ENCODE measurements around the gene USP21.
A peak's percentile ranks its signal among the peaks of the same experiment; 100 is the strongest.
"Not testable (repeated sequence)": the region's sequence is repeated elsewhere in the genome, so short reads cannot be mapped to it uniquely, and the experiment has no call there.

USP21 gene, protein sequence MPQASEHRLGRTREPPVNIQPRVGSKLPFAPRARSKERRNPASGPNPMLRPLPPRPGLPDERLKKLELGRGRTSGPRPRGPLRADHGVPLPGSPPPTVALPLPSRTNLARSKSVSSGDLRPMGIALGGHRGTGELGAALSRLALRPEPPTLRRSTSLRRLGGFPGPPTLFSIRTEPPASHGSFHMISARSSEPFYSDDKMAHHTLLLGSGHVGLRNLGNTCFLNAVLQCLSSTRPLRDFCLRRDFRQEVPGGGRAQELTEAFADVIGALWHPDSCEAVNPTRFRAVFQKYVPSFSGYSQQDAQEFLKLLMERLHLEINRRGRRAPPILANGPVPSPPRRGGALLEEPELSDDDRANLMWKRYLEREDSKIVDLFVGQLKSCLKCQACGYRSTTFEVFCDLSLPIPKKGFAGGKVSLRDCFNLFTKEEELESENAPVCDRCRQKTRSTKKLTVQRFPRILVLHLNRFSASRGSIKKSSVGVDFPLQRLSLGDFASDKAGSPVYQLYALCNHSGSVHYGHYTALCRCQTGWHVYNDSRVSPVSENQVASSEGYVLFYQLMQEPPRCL

DNA sequence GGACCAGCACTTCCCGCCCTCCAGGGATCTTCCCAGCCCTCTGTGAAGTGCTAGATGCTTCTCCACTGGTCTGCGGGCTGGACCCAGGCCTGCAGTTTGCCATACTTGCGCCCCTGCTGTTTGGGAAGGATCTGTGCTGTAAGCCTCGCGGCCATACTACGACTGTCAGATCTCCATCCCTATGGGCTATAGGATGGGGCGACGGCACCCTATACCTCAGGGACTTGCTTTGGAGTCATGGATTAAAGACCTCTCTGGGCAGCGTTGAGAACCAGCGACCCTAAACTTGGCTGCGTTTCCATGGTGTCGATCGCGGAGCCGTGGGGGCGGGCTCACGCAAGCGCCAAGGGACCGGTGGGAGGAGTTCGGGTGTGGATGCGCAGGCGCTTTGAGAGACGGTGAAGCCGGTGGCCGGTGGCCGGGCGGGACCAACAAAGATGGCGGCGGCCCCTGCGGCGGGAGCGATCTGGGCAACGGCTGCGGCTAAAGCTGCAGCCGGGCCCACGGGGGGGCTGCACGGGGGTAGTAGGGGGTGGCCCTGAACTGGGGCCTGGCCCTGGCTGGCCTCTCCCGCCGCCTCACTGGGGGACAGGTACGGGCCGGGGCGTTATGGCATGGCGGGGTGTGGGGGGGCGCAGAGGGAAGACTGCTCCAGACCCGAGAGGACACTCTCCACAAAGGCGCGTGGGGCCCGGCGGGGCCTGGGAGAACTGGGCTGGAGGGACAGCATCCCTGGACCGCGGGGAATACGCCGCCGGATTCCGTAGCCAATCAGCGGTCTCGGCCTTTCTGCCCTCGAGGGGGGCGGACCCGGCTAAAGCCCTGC lies at the start of gene USP21:
Gene USP21 (plus strand): TSS at position 414 of the 826 bp plus-strand sequence. CDS start 1,141 bp downstream, outside the sequence.
- DNase-seq, result peak; percentile 95

DNA sequence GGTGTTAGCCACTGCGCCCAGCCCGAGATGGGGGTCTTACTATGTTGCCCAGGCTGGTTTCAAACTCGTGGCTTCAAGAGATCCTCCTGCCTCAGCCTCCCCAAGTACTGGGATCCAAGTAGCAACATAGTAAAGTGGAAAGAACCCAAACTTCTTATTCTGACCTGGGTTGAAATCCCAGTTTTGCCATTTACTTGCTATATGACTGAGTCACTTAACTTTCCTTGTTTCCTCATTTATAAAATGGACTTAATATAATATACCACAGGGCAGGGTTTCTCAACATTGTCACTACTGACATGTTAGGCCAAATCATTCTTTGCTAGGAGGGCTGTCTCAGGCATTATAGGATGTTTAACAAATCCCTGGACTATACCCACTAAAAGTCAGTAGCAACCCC lies 48.2 kb upstream of the USP21 start:
- DNase-seq, result no peak

DNA sequence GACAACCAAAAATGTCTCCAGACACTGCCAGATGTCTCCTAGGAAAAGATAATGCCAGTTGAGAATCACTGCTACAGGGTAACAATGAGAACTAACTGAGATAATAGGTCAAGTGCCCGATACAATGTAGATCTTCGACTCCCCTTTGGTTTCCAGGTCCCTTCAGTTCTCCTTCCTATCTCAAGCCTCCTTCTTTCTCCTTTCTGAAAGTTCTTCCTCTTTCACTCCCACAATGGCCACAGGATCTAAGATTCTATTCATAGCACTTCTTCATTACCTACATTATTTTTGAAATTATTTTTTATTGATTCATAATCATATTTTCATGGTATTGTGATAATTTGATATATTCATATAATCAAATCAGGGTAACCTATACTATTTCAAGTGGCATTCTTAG lies 47.8 kb upstream of the USP21 start:
- no peak for DNase-seq

DNA sequence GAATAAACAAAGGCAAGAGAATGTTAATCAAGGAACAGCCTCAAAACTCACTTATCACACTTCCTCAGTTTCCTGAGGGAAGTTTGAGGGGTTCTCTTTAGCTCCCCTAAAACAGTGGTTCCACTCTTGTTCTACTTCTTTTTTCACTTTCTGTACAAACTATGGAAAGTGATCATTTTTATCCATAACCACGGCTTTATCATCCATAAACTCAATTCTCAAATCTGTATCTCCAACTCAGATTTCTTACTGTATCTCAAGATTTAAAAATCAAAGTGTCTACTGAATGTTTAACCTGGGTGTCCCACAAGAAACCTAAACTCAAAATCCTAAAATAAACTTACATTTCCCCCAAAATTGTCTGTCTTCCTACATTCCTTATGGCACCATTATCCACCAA lies 45.4 kb upstream of the USP21 start:
- no peak for DNase-seq

DNA sequence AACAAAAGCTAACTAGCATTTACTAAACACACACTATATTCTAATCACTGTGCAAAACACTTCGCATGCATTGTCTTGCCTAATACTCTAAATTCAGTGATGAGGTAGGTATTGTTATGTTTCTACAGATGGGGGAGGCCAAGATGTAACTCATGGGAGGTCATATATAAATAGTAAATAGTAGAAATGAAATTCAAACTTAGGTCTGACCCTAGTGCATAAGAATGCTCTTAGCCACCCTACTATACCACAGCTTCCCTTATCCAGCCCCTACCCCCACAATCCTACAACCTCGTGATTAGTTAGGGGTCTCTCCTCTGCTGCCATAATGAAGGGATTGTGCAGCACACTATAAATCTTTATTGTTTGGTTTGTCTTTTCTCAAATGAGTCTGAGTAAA lies 44.7 kb upstream of the USP21 start:
- no peak for DNase-seq

DNA sequence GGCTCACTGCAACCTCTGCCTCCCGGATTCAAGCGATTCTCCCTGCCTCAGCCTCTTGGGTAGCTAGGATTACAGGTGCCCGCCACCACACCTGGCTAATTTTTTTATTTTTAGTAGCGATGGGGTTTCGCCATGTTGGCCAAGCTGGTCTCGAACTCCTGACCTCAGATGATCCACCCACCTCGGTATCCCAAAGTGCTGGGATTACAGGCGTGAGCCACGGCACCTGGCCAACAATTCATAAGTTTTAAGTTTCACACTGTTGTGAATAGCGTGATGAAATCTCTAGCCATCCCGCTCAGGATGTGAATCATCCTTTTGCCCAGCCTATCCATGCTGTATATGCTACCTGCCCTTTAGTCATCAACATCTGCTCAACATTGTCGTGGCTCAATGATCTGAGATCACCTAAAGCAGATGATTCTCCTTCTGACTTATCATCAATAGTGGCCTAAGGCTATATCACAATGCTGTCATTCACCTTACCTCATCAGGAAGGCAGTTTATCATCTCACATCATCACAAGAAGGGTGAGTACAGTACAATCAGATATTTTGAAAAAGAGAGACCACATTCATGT lies 44.1 kb upstream of the USP21 start:
- DNase-seq, result no peak

DNA sequence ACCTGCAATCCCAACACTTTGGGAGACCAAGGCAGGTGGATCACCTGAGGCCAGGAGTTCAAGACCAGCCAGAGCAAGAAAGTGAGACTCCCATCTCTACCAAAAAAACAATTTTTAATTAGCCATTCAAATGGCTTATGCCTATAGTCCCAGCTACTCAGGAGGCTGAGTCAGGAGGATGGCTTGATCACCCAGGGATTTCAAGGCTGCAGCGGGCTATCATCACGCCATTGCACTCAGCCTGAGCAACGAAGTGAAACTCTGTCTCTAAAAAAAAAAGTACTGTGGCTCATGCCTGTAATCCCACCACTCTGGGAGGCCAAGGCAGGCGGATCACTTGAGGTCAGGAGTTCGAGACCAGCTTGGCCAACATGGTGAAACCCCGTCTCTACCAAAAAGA lies 43.3 kb upstream of the USP21 start:
- DNase-seq, result not testable (repeated sequence)

DNA sequence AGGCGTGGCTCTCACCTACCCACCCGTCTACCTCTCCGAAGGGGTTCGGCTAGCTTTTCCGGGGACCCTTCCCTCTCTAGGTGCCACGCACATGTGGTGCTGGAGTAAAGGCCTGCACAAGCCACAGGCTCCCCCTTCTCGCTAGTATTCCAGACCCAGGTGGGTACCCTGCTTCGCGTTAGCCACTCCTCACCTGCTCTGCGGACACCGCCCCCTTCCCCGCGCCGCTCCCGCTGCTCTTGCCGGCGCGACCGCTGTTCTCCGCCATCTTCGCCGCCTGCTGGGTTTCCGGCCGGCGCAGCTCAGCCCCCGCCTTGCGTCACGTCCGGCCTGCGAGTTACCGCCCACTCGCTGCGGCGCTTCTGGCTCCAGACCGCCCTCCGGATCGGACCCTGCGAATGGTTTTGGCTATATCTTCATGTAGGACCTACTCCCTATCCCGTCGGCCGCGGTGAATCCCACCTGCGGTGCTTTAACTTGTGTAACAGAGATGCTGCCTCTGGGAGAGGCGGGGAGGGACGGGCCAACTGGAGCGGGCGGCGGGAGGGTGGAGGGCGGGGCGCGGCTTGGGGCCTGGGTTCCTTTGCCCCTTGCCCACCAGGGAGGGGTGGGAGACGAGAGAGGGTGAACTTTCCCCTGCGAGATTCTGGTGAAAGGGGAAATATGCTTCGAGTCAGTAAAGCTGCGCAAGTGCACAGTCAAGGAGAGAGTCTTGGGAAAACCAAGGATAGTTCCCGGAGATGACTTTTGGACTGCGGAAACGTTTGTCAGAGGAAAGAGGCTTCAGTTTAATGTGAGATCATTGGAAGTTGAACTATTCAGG lies 41.3 kb upstream of the USP21 start, which contains the start of the genes NIT1 and PFDN2:
Gene NIT1 (plus strand): TSS at position 347 of the 823 bp plus-strand sequence. CDS start 72 bp downstream, at position 419.
Gene PFDN2 (minus strand): TSS at position 279 of the 823 bp plus-strand sequence. CDS start 11 bp downstream, at position 268.
- DNase-seq, result peak; percentile 85

DNA sequence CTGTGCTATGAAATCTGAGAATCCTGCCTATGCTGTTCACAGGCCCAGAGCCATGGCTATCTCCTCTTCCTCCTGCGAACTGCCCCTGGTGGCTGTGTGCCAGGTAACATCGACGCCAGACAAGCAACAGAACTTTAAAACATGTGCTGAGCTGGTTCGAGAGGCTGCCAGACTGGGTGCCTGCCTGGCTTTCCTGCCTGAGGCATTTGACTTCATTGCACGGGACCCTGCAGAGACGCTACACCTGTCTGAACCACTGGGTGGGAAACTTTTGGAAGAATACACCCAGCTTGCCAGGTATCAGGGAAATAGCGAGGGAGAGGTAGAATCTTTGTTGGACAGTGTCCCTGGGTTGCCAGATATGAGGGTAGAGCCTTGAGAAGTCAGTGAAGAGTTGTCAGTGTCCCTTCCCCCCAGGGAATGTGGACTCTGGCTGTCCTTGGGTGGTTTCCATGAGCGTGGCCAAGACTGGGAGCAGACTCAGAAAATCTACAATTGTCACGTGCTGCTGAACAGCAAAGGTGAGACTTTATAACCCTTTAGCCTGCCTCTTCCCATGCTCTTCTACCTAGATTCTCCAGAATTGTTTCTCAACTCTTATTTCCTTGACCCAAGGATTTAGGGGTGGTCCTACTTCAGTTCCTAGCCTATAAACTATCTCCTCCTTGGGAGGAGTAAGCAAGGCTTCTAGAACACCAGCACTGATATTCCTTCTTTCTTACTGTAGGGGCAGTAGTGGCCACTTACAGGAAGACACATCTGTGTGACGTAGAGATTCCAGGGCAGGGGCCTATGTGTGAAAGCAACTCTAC lies 40.0 kb upstream of the USP21 start:
- DNase-seq, result peak; percentile 82

DNA sequence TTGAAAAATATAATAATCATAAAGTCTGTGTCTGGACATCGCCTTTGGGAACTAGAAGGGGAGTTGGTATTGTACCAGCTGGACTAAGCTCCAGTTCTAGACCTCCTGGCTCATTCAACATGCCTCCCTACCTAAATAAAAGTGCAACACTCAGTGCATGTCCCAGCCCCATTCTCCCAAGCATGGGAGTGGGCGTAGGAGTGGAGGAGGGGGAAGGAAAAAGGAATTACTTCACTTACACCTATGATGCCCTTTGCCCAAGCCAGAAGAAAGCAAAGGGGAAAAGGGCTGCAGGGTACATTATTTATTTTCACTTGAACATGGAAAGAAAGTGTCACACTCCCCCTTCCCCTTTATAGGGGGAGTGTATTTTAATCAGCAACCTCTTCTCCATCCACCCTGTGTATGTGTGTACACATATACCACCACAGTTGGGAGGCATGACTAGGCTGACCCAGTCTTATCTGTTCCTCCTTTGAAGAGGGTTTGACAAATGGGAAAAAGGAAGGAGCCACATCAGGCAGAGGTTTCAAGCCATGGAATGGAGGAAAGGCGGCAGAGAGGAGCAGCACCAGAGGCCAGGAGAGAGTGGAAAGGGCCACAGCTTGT lies 38.2 kb upstream of the USP21 start:
- no peak for DNase-seq

DNA sequence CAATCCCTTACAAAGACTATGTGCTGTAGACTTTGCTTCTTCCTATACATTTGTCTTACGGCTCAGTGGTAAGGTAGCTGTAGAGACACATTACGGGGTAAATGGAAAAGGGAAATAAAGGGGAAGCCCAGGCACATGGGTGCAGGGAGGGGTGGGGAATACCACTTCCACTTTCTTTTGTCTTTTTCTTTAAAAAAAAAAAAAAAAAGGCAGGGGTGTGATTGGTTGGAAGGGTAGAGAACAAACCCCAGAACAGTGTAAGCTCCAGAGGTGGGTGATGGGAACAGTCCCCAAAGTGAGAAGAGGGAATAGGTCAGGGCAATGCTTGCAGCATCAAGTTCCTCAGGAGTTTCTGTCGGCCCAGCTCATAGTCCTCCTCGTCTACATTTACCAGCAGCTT lies 37.5 kb upstream of the USP21 start:
- DNase-seq, result no peak

DNA sequence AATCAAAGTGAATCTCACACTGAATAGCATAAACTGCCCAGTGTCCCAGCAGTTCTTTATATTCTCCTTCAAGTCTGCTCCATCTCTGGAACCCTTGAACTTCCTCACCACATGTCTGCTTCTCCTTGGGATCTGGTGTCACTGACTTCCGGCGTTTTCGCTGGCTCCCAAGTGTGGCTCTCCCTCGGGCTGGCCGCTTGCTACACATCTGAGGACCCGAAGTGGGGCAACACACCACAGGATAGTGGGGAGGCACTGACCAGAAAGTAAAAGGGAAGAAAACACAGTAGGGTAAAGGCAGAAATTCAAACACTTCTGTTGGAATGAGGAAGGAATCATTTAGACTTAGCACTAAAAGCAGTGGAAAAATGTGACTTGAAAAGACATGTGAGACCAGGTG lies 36.3 kb upstream of the USP21 start:
- DNase-seq, result no peak

DNA sequence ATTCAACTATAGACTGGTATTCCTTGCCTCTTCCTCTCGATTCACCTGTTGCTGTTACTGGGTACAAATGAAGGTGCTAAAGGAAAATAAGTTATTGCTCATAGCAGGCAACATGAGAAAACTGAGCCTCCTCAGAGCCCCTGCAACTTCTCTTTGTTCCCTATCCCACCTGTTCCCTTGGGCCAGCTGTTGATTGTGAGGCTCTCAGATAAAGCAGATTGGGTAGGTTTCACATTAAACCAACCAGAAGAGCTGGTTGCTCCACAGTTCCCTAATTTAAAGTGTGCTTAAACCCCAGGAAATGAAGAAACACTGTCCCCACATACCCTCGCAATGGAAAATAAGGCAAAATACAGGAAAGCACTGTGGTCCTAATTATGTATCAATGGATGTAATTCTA lies 31.7 kb upstream of the USP21 start:
- no peak for DNase-seq

DNA sequence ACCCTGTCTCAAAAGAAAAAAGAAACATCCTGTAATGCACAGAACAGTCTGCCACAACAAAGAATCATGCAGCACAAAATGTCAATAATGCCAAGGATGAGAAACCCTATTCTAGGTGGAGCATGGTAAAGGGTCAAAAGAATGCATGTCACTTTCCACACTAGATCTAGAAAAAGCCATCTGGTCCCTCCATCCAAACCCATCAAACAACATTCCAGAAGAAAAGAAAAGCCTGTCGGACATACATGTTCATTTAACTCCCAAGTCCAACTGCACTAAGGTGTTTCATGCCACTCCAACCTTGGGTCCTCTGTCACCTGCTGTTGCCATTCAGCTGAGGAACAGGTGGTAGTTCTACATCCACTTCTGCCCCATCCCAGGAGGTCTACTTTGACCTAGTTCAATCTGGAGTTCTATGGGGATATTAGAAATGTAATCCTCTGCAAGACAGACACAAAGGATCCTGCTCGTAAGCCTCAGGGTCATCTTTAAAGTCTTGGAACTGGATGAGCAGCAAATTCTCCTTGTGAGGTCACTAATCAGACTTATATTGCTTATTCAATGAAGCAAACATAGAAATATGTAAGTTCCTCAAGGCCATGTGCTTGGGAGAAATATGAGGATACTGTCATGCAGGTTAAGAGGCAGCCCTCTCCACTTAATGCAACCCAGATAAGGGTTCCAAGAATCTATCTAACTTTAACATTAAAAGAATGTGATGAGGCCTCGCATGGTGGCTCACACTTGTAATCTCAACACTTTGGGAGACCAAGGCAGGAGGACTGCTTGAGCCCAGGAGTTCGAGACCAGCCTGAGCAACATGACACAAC lies 30.5 kb upstream of the USP21 start:
- DNase-seq, result no peak

DNA sequence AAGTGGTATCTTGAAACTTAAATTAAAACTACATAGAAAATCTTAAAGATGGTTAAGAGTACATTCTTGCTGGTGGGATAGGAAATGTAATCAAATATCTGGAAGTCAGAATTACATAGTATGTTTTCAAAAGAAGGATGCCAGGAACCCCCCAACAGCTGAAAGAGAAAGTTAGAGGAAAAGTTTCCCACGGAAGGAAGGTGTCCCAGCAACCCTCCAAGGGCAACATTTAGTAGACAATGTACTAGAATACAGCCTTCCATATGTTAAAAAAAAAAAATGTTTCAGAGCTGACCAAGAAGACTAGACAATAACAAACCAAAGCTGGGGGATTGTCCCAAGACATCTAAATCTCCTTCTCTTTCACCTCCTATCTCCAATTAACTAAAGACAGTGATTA lies 29.0 kb upstream of the USP21 start:
- DNase-seq, result no peak

DNA sequence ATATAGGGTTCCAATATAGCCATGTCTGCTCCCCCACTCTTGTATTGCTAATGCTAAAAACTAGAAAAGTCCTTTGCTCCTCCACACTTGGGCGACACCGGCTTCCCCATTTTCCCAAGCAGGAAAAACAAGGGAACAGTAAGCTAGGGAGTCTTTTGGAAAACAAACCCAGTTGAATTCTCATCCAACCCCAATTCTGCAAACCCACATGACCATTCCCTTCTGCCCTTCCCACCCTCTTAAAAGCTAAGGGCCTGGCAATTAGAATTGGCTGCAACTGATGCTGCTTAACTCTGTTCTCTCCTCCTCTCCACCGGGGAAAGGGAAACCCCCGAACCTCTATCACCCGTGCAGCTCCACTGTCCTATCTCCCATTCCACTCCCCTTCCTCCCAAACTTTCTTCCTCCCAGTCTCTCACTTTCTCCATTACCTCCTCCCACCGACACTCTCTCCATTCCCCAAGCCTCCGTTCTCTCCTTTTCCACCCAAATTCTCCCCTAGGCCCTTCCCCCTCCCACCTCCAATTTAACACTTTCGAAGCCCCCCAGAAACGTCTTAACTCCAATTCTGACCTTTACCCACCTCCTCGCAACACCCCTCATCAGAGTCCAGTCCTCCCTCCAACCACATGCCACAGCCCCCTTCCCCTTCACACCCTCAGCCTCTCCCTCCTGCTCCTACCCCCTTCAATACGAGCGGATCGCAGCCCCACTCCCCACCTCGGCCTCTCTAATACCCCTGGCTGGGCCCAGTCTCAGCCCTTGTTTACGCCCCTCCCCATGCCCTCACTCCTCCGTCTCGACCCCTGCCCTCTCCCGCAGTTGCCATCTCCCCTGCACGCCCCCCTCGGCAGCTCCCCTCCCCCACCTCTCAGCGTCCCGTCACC lies 27.5 kb upstream of the USP21 start:
- peak; percentile 35 for DNase-seq

DNA sequence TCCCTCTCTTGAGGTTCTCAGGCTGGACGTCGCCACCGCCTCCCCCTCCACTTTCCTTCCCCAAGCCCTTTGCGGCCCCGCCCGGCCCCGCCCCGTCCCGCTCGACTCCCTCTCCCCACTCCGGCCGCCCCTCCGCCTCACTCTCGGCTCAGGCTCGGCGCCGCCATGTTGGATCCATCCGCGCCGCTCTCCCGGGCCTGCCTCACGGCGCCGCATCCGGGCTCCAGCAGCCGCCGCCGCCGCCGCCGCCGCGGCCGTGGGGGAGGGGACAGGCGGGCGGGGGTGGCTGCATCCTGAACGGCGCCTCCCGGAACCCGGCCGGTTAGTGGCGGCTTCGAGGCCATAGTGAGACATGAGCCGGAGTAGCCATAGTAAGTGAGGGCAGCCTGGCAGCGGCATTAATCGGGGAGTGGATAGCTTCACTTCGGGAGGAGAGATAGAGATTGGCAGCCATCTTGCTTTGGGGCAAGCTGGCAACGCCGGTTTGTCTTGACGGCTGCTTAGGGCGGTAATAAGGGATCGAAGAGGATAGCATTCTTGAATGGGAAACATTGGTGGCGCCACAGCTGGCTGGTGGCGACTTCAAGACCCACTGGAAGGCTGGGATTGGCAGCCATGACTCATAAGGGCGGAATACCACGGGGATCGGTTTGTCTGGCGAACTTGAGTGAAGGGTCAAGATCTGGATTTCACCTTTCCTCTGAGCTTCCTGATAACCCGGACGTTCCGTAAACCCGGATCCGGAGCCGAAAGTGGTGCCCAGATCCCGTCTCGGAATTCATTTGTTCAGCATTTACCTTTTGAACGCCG lies 26.7 kb upstream of the USP21 start, which contains the start of gene DEDD:
Gene DEDD (minus strand): TSS at position 258 of the 810 bp plus-strand sequence. CDS start 8,205 bp downstream, outside the sequence.
- peak; percentile 96 for DNase-seq
